ENCODE data around the gene NCOA1.

The NCOA1 gene

DNA sequence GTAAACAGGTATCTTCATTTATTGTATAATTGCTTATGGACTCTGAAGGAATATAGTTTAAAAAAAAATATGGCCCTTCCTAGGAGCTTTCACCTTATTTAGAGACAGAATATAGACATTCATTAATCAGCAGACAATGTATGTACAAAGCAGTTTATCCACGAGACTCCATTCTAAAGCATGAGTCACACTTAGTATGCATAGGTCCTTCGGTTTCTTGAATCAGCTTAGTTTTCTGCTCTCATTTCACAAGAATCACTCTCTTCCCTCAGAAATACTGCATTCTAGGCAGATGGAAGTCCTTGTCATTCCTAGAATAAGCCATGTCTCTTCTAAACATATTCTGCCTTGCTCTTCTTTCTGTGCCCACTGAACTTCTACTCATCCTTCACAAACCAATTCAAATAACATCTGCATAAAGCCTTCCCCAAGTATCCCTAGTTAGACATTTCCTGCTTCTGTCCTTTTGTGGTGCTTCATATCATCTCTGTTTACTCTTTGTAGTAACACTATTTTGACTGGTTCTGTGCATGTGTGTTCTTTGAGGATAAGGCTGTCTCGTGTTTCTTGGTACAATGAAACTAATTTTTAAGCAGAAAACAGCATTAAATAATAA, 217.6 kb downstream of the NCOA1 start:
- no peak overlapping the region for H3K4me3 ChIP-seq (replicated peaks; ENCODE audit: low read depth, low read length)
- DNase-seq (ENCODE audit: extremely low read depth, low read depth), result no peak
- TF ChIP-seq, protein P1, sequence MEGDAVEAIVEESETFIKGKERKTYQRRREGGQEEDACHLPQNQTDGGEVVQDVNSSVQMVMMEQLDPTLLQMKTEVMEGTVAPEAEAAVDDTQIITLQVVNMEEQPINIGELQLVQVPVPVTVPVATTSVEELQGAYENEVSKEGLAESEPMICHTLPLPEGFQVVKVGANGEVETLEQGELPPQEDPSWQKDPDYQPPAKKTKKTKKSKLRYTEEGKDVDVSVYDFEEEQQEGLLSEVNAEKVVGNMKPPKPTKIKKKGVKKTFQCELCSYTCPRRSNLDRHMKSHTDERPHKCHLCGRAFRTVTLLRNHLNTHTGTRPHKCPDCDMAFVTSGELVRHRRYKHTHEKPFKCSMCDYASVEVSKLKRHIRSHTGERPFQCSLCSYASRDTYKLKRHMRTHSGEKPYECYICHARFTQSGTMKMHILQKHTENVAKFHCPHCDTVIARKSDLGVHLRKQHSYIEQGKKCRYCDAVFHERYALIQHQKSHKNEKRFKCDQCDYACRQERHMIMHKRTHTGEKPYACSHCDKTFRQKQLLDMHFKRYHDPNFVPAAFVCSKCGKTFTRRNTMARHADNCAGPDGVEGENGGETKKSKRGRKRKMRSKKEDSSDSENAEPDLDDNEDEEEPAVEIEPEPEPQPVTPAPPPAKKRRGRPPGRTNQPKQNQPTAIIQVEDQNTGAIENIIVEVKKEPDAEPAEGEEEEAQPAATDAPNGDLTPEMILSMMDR (IDR thresholded peaks at IDR 0.05; ENCODE audit: low read depth, low read length, missing control alignments), result no peak

DNA sequence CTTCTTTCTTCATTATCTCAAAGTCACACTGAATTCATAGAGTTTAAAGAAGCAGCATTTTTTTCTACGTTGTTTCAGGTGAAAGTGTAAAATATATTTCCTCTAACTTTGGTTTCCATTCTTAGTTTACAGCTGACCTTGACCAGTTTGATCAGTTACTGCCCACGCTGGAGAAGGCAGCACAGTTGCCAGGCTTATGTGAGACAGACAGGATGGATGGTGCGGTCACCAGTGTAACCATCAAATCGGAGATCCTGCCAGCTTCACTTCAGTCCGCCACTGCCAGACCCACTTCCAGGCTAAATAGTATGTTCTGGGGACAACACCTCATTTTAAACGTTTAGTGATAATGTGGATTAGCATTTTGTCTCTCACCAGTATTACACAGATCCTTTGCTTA, 219.8 kb downstream of the NCOA1 start:
- TF ChIP-seq, protein P1 (IDR thresholded peaks at IDR 0.05; ENCODE audit: low read depth, low read length, missing control alignments), result no peak

DNA sequence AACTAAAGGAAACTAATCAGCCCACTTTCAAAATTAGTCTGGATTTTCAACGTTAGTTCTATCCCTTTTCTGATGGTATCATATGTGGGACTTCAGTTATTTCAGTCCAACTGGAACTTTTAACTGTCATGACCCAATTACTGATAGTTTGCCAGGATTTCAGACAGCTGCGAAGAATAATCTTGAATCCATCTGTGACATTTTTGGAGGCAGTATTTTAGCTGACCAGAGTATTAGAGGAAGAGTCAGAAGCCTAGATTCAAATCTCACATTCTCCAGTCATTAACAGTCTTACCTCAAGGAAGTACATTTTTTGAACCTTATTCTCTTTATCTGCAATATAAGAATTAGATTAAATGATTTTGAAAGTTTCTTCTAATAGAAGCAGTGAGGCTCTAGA, 220.8 kb downstream of the NCOA1 start:
- H3K4me3 ChIP-seq (replicated peaks; ENCODE audit: low read depth, low read length), result no peak overlapping the region
- no peak for DNase-seq (ENCODE audit: extremely low read depth, low read depth)
- TF ChIP-seq, protein P1 (IDR thresholded peaks at IDR 0.05; ENCODE audit: low read depth, low read length, missing control alignments), result no peak

More for the DNA sequence above, 219.8 kb downstream of the NCOA1 start:
- H3K4me3 ChIP-seq (replicated peaks; ENCODE audit: low read depth, low read length), result no peak overlapping the region
- no peak for DNase-seq (ENCODE audit: extremely low read depth, low read depth)

DNA sequence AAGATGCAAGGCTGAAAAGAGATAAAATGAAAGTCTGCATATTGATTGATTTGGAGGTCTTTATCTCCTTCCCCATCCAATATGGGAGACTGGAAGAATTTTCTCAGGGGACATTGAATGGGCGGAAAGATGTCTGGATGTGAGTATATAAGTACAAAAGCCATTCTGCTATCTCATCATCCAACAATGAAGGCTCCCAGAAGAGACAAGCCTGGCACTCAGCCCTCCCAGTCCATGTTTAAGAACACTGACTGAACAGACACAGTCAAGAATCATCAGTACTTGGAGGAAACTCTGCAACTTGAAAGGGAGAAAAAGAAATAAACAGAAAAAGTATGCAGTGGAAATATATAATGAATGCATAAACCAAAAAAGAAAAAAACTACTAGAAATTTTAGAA, 221.2 kb downstream of the NCOA1 start:
- H3K4me3 ChIP-seq (replicated peaks; ENCODE audit: low read depth, low read length), result no peak overlapping the region
- TF ChIP-seq, protein P1 (IDR thresholded peaks at IDR 0.05; ENCODE audit: low read depth, low read length, missing control alignments), result no peak
- no peak for DNase-seq (ENCODE audit: extremely low read depth, low read depth)

DNA sequence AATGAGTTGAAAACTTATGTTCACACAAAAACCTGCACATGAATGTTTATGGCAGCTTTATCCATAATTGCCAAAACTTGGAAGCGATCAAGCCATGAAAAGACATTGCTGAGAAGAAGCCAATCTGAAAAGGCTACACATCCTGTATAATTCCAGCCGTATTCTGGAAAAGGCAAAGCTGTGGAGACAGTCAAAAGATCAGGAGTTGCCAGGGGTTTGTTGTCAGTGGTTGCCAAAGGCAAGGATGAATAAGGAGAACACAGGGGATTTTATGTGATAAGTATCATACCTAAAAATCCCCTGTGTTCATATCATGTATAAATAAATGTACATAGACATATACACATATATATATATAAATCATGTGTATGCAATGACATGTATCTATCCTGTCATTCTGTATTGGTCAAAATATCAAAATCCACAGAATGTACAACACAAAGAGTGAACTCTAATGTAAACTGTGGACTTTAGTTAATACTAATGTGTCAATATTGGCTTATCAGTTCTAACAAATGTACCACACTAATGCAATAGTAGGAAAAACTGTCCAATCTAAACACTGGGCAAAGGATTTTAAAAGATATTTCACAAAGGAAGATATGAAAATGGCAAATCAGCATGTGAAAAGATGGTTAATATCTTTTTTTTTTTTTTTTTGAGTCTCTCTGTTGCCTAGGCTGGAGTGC, 226.4 kb downstream of the NCOA1 start:
- no peak for DNase-seq (ENCODE audit: extremely low read depth, low read depth)
- TF ChIP-seq, protein P1 (IDR thresholded peaks at IDR 0.05; ENCODE audit: low read depth, low read length, missing control alignments), result no peak
- no peak overlapping the region for H3K4me3 ChIP-seq (replicated peaks; ENCODE audit: low read depth, low read length)

DNA sequence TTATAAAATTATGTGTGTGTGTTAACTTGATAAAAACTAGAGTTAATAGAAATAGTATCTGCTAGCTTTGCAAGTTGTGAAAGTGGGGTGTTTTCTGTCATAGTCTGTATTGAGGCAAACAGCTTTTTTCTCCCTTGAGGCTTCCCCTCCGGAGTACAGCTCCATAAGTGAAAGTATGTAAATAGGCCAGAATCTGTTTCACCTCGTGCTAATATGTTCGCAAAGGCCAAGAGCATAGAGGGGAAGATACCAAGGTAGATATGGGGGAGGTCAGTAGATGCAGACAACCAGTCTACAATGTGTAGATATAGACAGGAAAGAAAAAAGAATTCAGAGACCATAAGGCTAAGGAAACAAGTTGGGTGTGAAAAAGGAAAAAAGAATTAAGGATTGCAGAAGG, 229.3 kb downstream of the NCOA1 start:
- TF ChIP-seq, protein P1 (IDR thresholded peaks at IDR 0.05; ENCODE audit: low read depth, low read length, missing control alignments), result no peak
- H3K4me3 ChIP-seq (replicated peaks; ENCODE audit: low read depth, low read length), result no peak overlapping the region
- DNase-seq (ENCODE audit: extremely low read depth, low read depth), result no peak
